SK-N-MC (cell line): Measurements from ENCODE around the gene CHGA.

Experiments
- DNase-seq: peaks from one replicate; pipeline ENCODE4 v3.0.0-alpha.2; 2011; ENCODE audit warnings: low read depth, low spot score
- H3K27ac ChIP-seq: fragments of 200-600 bp; sonication (generic); 2 replicates; pipeline ENCODE4 v1.5.1; 2016; ENCODE audit warnings: mixed run types
- H3K36me3 ChIP-seq: fragments of 200-600 bp; sonication (generic); 2 replicates; pipeline ENCODE4 v1.6.1; 2017; ENCODE audit warnings: antibody characterized with exemption, low read length, mixed read lengths; ENCODE audit not compliant: insufficient read depth
- H3K4me3 ChIP-seq: fragments of 200-600 bp; sonication (generic); 2 replicates; pipeline ENCODE4 v1.5.1; 2016
- H3K9ac ChIP-seq: fragments of 200-600 bp; sonication (generic); 2 replicates; pipeline ENCODE4 v1.8.0; 2017; ENCODE audit warnings: mixed run types, mixed read lengths; ENCODE audit not compliant: insufficient read length
- H3K9me3 ChIP-seq: fragments of 200-600 bp; sonication (generic); 2 replicates; pipeline ENCODE4 v1.6.1; 2017; ENCODE audit warnings: low read depth, mild to moderate bottlenecking, antibody characterized with exemption, low read length, moderate library complexity, mixed read lengths
- EZH2 ChIP-seq: fragments of 200-600 bp; sonication (generic); IDR thresholded peaks from one replicate; pipeline ENCODE4 v1.6.1; 2017; ENCODE audit warnings: antibody characterized with exemption
- FOXP2 ChIP-seq: optimal IDR thresholded peaks from 2 replicates; pipeline ENCODE3; 2011; ENCODE audit warnings: mild to moderate bottlenecking, moderate library complexity; ENCODE audit not compliant: insufficient read depth; ENCODE audit errors: extremely low read length, control extremely low read depth
- POLR2AphosphoS5 ChIP-seq: IDR thresholded peaks from 2 replicates; pipeline ENCODE4 v1.6.1; 2012; ENCODE audit warnings: mild to moderate bottlenecking, low read depth, low read length, borderline replicate concordance

The CHGA gene

DNA sequence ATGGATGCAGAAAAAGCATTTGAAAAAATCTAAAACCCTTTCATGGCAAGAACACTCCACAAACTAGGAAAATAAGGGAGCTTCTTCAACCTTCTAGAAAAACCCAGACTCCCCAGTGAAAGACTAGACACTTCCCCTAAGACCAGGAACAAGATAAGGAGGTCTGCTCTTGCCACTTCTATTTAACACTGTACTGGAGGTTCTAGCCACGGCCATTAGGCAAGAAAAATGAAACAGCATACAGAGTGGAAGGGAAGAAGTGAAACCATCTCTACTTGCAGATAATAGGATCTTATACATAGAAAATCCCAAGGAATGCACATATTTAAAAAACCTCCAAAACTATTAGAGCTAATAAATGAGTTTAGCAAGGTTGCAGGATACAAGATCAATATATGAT is 42.3 kb downstream of the CHGA start:
- Histone ChIP-seq H3K36me3 (no peaks in the 10 kb centered on the region; the same call in 1 of the 2 replicates), H3K9ac (no peak overlapping the region), H3K9me3 (no peaks in the 10 kb centered on the region), H3K4me3 (no peak overlapping the region), H3K27ac (no peak overlapping the region)
- TF ChIP-seq FOXP2 = no peak
- no peak for TF ChIP-seq EZH2
- TF ChIP-seq POLR2AphosphoS5 = no peak
- no peak for DNase-seq

DNA sequence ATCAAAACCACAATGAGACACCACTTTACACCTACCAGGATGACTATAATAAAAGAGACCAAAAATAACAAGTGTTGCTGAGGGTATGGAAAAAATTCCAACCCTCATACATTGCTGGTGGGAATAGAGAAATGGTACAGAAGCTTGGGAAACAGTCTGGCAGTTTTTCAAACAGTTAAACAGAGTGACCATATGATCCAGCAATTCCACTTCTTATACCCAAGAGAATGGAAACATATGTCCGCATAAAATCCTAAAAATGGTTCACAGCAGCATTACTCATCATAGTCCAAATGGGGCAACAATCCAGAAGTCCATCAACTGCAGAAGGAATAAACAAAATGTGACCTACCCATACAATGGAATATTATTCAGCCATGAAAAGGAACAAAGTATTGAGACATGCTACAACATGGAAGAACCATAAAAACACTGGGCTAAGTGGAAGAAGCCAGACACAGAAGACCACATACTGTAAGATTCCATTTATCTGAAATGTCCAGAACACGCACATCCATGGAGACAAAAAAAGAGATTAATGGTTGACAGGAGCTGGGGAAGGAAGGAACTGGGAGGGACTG is 44.5 kb downstream of the CHGA start:
- H3K27ac ChIP-seq = no peak overlapping the region
- no peak for DNase-seq
- no peak overlapping the region for H3K9ac ChIP-seq
- no peaks in the 10 kb centered on the region for H3K9me3 ChIP-seq
- no peak overlapping the region for H3K4me3 ChIP-seq
- no peaks in the 10 kb centered on the region for H3K36me3 ChIP-seq
- TF ChIP-seq EZH2 (no peak), POLR2AphosphoS5 (no peak), FOXP2 (no peak)

DNA sequence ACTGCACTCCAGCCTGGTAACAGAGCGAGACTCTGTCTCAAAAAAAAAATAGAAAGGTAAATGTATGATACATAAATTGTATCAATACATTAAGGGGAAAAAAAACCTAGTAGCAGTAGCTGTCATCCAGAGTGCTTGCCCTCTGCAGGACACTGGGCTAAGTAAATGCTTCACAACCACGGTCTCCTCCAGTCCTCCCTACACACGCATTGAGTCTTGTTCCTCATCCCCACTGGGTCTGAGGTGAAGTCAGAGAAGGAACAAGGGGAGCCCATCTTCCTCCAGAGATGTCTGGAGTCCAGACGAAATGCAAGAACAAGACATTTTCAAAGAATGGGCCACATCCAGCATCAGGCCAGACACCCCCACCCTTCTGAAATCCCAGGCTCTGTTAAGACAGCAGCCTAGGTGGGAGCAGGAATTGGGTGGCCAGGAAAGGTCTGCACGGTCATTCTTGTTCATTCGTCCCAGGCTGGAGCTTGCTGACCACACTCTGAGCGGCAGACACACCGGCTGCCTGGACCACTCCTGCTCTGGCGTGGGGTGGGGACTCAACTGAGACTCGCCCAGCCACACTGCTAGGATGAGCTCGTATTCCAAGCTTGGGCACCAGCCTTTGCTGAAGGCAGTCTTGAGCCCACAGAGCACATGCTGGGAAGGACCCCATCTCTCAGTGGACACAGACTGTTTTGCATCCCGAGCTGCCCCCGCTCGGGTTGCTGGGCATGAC is 45.5 kb downstream of the CHGA start:
- no peak for TF ChIP-seq EZH2
- no peak for TF ChIP-seq FOXP2
- no peak for TF ChIP-seq POLR2AphosphoS5
- H3K4me3 ChIP-seq = no peak overlapping the region
- no peak overlapping the region for H3K27ac ChIP-seq
- no peaks in the 10 kb centered on the region for H3K9me3 ChIP-seq
- no peak overlapping the region for H3K9ac ChIP-seq
- no peak for DNase-seq
- no peaks in the 10 kb centered on the region for H3K36me3 ChIP-seq

DNA sequence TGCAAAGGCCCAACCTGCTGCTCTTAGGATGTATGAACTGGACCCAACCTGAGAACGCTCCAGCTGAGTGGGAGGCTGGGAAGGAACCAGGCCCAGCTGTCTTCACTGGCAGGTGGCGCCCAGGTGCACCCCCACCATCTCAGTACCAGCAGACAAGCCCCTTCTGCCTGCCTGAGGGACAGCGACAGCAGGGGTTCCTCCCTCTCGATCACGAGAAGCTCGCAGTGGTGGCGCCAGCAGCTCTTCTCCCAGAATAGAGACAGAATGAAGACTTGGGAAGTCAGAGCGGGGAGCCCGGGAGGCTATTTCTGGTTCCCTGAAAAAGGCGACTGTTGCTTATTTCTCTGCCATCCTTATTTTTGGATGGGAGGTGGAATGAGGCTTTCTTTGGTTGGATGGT is 46.5 kb downstream of the CHGA start:
- H3K9ac ChIP-seq = no peak overlapping the region
- H3K9me3 ChIP-seq = no peaks in the 10 kb centered on the region
- H3K36me3 ChIP-seq = no peaks in the 10 kb centered on the region; the same call in 1 of the 2 replicates
- no peak overlapping the region for H3K4me3 ChIP-seq
- DNase-seq = no peak
- no peak overlapping the region for H3K27ac ChIP-seq
- TF ChIP-seq POLR2AphosphoS5 (no peak), FOXP2 (no peak), EZH2 (no peak)

DNA sequence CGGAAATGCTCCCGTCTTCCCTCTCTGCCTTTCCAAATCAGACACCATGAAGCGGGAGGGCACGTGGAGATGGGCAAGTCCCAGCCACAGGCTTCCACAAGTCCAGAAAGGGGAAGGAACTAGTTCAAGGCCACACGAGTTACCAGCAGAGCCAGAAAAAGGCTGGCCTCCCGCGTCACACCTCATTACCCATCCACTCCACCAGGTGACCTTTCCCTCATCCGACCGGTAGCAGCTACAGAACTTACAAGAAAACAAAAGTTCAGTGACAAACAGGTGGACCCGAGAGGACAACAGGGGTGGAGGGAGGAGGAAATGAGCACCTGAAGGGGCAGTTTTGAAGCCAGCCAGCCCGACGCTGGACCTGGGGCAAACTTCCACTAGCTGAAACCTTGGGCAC is 46.9 kb downstream of the CHGA start:
- TF ChIP-seq POLR2AphosphoS5 (no peak), FOXP2 (no peak), EZH2 (no peak)
- Histone ChIP-seq H3K9me3 (no peaks in the 10 kb centered on the region), H3K27ac (no peak overlapping the region), H3K9ac (no peak overlapping the region), H3K36me3 (no peaks in the 10 kb centered on the region; the same call in 1 of the 2 replicates), H3K4me3 (no peak overlapping the region)
- DNase-seq = no peak

DNA sequence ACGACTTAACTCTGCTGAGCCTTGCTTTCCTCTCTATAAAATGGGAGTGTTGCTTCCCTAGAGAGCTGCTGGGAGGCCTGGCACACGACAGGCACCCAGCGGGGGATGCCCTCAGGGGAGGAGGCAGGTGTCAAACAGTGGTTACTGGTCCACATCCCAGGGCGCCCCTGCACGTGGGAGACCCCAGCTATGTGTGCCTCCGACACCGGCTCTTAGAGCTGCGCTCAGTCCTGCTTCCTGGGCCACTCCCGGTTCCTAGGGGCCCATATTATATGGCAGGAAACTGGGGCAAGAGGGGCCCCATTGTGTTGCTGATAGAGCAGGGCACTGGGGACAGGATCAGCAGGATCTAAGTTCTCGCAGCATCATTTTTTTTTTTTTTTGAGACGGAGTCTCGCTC is 47.3 kb downstream of the CHGA start:
- H3K4me3 ChIP-seq = no peak overlapping the region
- no peaks in the 10 kb centered on the region; the same call in 1 of the 2 replicates for H3K36me3 ChIP-seq
- no peak overlapping the region for H3K27ac ChIP-seq
- no peak for TF ChIP-seq POLR2AphosphoS5
- no peak for DNase-seq
- H3K9ac ChIP-seq = no peak overlapping the region
- H3K9me3 ChIP-seq = no peaks in the 10 kb centered on the region

DNA sequence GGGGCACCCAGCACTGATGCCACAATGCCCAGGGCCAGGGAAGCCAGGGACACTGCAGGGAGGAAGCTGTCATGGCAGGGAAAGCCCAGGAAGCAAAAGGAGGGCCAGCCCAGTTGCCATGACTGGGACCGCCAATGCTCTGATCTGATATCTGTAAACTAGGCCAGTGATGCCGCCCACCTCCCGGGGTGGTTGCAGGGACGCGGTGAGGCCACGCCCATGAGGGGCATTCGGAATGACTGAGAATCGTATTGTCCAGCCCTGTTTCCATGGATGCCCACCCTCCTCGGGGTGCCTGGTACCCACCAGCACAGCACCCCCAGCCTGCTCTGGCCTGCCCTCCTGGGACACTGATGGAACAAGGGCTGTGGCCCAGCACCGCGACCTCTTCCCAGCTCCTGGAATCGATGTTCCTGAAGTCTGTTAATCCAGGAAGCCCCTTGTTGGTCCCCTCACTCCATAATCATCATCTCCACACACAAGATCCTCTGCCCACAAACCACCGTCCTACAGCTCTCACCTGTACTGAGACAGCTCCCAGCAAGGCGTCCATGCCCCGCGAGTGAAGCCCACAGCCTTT is 48.7 kb downstream of the CHGA start:
- DNase-seq = no peak
- Histone ChIP-seq H3K4me3 (no peak overlapping the region), H3K27ac (no peak overlapping the region), H3K9ac (no peak overlapping the region), H3K9me3 (no peaks in the 10 kb centered on the region), H3K36me3 (peaks cover 1% of the 10 kb centered on the region; the same call in 1 of the 2 replicates)
- no peak for TF ChIP-seq EZH2
- no peak for TF ChIP-seq FOXP2
- no peak for TF ChIP-seq POLR2AphosphoS5

DNA sequence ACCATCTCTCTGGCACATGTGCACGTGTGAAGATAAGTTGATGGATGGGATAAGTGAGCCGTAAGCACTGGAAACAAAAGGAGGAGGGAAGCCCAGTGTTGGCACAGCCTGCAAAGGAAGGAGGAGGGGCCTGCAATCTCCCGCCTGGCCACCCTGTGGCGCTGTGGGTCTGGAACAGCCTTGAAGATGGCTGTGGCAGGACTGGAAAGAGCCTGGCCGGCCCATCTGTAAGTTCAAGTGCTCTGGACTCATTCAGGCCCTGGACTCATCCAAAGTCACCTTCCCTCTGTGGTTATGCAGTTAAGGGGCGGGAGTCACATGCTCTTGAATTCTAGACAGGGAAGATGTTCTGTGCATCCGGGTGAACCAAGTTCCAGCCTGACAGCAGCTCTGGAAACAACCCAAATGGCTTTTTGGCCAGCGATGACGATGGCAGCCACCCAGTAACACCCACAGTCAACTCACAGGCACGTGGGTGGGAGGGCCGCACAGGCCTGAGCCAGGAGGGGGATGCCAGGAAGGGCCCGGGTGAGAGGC is 50.4 kb downstream of the CHGA start:
- Histone ChIP-seq H3K9ac (no peak overlapping the region), H3K27ac (no peak overlapping the region), H3K9me3 (no peaks in the 10 kb centered on the region), H3K4me3 (no peak overlapping the region), H3K36me3 (peaks cover 17% of the 10 kb centered on the region; the same call in 1 of the 2 replicates)
- DNase-seq = no peak
- TF ChIP-seq FOXP2 = no peak
- TF ChIP-seq POLR2AphosphoS5 = no peak
- TF ChIP-seq EZH2 = no peak
